Right renal pelvis (tissue), 4 donors: ENCODE measurements around the gene AP5M1. TPM values are rescaled to one million over a fixed set of nuclear protein-coding genes. Genes with fewer than 3 reads are reported as not detected.
A peak's percentile ranks its signal among the peaks of the same experiment; 100 is the strongest.
"Not testable (repeated sequence)": the region's sequence is repeated elsewhere in the genome, so short reads cannot be mapped to it uniquely, and the experiment has no call there.

Source experiments
- DNase-seq, 4 donors: peaks; one replicate each; pipeline ENCODE4 v3.0.0-alpha.2; 2013; ENCODE audit warnings: low read depth in 4 of 4, low spot score in 3 of 4, missing footprints in 1 of 4
- polyA plus RNA-seq, 4 donors: library from polyadenylated mRNA; unstranded; fragments of 120-200 nt; gene quantifications; one replicate each; pipeline ENCODE4 v1.2.1, GENCODE V29; 2013; ENCODE audit not compliant: insufficient read length in 4 of 4

Gene AP5M1, protein sequence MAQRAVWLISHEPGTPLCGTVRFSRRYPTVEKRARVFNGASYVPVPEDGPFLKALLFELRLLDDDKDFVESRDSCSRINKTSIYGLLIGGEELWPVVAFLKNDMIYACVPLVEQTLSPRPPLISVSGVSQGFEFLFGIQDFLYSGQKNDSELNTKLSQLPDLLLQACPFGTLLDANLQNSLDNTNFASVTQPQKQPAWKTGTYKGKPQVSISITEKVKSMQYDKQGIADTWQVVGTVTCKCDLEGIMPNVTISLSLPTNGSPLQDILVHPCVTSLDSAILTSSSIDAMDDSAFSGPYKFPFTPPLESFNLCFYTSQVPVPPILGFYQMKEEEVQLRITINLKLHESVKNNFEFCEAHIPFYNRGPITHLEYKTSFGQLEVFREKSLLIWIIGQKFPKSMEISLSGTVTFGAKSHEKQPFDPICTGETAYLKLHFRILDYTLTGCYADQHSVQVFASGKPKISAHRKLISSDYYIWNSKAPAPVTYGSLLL
- polyA plus RNA-seq, result 10 to 100 TPM; 49.9 to 65.6 (median 64.4) TPM

DNA sequence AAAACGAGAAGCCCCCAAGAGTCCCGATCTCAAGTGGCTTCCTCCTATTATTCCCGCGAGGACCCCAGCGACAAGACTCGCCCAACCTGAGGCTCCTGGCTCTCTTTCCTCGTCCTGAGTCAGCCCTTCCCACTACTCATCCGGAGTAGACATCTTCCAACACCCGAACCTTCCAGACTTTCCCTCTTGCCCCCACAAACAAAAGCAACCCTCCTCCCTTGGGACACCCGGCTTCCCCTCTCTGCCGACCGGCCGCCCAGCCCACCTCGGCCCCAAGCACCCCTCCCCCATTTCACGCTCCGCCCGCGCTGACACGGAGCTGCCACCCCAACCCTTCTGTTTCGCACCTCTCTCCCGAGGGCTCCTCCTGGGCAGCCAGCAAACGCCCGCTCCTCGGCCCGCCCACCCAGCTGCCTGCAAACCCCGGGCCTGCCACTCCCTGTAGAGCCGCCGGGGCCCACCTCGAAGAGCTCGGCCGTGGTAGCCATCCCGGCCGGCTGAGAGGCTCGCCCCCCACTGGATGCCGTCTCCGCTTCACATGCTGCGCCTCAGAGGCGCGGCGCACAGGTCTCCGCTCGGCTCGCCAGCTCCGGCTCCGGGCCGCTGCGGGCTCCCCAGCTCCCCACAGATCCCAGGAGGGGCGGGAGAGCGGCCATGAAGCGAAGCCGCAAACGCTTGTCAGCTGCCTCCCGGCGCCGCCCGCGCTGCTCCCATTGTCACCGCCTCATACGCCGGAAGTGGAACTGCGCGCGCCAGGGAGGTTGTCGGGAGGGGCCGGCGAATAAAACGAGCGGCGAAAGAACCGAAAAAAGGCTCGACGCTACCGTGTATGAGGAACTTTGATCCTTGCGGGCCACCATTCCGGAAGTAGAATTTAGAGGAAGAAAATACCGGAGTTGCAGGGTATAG lies at the start of gene AP5M1, which contains the start of gene EXOC5:
AP5M1 (plus strand) TSS at position 811 of the 909 bp plus-strand sequence. CDS start 344 bp downstream, outside the sequence.
EXOC5 (minus strand) TSS at position 745 of the 909 bp plus-strand sequence; CDS start at position 488, 257 bp downstream.
- peak; percentile 83 to 92 (median 90) for DNase-seq

DNA sequence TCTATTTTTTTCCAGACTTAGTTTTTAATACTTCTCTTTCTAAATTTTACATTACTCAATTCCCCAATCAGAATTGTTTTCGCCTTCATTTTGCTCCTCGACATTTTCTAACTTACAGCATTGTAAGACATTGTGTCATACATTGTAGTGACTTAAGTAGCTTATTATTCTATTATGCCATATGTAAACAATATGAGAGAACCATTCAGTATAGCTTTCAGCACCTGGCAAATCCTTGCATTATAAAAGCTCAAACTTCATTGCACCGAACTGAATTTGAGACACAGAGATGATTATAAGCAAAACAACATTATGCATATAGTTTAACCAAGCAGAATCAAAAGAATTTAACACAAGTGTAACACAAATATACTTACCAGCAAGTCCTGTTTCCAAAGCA lies 46.8 kb upstream of the AP5M1 start:
- DNase-seq, result no peak

DNA sequence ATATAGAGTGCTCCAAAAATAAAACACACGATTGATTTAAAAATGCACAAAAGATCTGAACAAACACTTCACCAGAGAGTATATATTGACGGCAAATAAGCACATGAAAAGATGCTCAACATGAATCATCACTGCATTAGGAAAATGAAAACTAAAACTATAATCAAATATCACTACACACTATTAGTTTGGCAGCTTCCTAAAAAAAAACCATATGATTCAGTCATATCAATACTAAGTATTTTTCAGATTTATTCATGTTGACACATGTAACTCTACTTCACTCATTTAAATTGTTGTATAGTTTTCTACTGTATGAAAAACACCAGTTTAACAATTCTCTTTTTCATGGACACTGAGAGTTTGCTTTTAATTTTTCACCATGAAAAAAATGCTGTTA lies 41.7 kb upstream of the AP5M1 start:
- no peak for DNase-seq

DNA sequence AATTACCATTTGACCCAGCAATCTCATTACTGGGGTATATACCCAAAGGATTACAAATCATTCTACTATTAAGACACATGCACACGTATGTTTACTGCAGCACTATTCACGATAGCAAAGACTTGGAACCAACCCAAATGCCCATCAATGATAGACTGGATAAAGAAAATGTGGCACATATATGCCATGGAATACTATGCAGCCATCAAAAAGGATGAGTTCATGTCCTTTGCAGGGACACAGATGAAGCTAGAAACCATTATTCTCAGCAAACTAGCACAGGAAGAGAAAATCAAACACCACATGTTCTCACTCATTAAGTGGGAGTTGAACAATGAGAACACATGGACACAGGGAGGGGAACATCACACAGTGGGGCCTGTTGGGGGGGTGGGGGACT lies 40.5 kb upstream of the AP5M1 start:
- not testable (repeated sequence) for DNase-seq

DNA sequence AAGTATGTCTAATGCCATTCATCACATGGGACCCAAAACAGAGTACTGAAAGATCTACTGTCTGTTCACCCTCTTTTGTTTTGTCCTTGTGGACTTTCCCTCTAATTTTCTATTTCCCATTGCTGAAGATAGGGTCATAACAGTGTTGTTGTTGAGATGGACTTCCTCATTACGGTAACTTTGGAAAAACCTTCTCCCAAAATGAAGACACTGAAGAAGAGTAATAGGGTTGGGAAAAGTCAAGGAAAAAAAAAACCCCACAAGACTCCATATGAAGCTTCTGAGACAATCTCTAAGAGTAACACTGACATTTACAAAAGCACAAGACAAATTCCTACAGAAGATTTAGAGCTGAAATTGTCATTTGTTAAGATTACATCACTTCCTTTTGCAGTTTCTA lies 36.8 kb upstream of the AP5M1 start:
- no peak for DNase-seq

DNA sequence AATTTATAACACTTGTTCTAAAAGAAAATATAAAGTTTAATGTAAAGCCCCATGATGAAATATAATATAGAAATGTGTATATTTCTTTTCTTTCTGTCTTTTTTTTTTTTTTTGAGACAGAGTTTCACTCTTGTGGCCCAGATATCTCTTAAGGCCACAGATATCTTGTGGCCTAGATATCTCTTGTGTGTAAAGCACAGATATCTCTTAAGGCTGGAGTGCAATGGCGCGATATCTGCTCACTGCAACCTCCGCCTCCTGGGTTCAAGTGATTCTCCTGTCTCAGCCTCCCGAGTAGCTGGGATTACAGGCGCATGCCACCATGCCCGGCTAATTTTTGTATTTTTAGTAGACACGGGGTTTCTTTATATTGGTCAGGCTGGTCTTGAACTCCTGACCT lies 28.7 kb upstream of the AP5M1 start:
- DNase-seq, result not testable (repeated sequence)

DNA sequence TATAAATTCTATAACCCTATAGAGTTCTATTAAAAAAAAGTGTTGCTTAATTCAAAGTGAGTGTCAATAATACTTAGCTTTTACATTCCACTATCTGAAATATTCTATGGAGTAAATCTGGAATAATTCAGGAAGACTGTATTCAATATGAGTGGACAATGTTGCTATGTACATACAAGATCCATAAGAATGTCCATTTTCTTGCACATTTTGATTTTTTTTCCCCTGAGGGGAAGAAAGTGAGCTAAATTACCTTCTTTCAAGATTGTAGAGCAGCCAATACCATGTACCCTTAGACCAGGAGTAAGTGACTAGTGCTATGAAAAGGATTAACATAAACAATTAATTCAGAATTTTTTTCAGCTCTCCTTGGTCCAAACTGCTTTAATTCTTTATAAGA lies 25.5 kb upstream of the AP5M1 start:
- DNase-seq, result no peak

DNA sequence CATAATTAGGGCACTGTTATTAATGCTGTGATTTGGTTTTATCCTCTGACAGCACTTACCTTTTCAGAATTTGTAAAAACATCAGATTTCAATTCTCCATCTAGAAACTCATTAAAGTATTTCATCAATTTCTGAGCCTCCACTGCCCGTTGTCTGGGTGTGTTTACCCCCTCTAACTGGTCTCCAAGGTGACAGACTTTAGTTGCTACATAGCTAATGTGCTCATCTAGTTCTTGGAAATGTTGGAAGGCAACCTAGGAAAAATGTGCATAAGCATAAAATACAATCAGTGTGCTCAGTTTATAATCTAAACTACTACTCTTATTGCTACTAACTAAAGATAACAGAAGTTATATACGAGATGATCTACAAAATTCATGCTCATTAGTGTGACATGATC lies 24.7 kb upstream of the AP5M1 start:
- no peak for DNase-seq

DNA sequence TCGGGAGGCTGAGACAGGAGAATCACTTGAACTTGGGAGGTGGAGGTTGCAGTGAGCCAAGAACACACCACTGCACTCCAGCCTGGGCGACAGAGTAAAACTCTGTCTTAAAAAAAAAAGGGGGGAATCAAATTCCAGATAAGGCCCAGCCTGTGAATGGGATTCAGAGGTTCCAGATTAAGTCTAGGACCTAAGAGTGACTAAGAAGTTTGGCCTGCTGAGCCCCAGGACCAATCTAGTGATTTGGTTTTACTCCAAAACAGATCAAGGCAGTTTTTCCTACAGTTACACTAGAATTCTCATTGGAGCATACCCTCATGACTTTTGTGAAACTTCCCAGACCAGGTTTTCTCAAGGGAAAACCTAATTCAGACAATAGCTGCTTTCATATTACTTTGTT lies 22.8 kb upstream of the AP5M1 start:
- no peak for DNase-seq

DNA sequence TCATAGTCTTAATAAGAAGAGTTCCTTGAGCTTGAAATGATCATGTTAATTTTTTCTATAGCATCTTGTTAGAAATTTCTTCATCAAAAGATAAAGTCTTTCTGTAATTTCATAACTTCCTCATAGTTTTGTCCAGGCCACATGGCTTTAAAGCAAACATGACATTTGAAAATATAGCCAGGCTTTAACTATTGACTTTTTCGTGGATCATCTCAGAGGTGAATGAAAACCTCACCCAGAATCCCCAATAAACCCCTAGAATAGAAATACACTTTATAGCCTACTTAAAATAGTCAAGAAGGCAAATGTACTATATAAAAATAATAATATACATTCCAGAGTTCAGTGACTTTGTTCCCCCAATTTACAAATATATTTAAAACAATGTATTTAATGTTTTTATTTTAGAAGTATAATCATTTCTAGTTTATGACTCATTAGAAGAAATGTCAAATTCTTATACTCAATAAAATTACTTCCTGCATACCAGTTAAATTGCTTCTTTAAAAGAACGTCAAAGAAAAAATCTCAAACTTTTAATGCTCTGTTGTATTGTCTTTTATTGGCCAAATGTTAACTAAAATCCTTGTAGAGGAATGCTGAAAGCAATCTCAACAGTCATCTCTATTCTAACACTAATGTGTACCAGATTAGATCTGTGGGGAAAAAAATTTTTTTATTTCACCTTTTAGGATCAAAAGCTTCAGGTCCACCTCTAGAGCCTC lies 21.7 kb upstream of the AP5M1 start:
- DNase-seq, result no peak

DNA sequence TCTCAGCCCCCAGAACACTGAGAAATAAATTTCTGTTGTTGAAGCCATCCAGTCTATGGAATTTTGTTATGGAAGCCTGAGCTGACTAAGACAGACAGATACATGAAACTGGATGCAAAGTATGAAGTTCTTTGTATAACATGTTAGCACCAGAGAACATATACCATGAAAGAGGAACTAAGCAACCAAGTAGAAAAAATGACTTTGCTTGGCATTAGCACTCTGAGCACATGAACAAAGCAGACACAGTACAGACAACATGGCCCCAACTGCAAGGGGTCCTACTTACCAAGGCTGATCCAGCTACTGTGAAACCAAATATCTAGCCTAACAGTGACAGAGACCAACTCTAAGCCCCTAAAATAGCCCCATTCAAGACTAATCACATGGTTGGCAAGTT lies 13.9 kb upstream of the AP5M1 start:
- DNase-seq, result no peak

DNA sequence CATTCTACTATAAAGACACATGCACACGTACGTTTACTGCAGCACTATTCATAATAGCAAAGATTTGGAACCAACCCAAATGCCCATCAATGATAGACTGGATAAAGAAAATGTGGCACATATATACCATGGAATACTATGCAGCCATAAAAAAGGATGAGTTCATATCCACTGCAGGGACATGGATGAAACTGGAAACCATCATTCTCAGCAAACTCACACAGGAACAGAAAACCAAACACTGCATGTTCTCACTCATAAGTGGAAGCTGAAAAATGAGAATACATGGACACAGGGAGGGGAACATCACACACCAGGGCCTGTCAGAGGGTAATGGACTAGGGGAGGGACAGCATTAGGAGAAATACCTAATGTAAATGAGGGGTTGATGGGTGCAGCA lies 10.6 kb upstream of the AP5M1 start:
- DNase-seq, result not testable (repeated sequence)

DNA sequence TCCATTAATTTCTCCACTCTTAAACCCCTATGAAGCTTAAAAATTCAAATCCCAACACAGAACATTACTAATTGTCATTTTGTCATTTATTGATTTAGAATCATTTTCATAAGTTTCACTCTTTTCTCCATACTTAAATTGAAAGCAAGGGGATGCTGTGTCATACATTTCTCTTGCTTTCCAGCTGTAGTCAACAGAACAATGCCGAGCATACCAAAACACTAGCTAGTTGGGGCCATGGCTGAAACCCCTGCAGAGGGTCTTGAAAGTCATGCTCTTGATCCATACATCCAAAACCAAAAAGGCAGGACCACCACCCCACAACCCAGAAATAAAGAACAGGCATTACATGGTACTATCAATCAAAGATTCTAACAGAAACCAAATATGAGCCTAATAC lies 9.1 kb upstream of the AP5M1 start:
- no peak for DNase-seq

DNA sequence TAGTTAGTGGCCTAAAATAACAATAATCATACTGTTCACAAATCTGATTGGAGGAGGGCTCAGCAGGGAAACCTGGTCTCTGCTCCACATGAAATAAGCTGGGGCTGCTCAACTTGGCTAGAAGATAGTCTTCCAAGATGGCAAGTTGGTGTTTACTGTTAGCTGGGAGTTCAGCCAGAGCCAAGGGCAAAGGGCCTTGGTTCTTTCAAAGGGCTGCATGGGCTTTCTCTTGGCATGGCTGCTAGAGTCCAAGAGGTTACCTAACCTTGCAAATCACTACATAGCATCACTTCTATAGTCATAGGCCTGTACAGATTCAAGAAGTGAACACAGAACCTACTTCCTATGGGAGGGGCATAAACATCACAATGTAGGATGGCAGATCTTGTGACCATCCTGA lies 7.2 kb upstream of the AP5M1 start:
- DNase-seq, result no peak

DNA sequence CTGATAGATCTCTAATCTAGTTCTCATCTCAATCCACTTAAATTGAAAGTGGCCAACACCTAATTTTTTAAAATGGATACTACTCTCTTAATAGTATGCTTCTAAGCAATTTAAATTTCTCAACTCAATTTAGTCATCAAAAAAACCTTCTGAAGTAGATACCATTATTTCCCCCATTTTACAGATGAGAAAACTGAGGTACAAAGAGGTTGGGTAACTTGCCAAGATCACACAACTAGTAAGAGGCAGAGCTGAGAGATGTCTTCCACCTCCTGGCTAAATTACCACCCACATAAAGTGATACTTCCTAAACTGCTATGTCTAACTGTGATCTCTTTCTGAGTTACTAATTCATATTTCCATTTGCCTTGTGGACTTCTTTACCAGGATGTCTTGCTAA lies 6.7 kb upstream of the AP5M1 start:
- DNase-seq, result no peak

DNA sequence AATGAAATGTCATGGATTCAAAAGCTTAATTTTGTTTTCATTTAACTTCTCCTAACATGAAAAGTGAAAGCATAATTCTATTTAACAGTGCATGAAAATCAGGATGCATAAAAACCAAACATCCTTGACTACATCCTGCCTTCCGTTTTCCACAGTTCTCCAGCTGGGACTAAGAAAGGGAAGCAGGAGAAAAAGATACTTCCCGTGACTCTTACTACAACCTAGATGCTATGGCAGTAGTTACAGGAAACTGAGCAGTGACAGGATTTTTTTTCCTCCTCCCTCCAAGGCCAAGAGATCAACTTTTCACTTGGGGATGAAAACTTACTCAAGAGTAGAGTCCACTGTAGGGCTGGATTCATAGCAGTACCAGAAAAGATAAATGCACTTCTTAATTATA lies 2.7 kb upstream of the AP5M1 start:
- no peak for DNase-seq

DNA sequence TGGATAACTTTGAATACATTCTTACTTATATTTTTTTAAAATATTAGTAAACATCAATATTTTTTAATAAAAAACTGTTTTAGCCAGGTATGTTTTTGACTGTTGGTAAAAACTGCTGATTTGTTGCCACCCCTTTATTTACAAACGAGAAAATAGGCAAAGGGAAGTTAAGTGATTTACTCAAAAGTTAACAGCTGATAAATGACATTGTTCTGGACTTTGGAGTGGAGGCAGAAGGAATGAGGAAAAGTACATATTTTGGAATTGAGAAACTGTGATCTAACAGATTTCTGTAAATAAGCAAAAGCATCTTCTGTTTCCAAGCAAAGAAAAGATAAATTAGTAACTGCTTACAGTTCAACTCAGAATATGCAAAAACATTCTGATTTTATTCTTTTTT lies 4.5 kb downstream of the AP5M1 start:
- no peak for DNase-seq

DNA sequence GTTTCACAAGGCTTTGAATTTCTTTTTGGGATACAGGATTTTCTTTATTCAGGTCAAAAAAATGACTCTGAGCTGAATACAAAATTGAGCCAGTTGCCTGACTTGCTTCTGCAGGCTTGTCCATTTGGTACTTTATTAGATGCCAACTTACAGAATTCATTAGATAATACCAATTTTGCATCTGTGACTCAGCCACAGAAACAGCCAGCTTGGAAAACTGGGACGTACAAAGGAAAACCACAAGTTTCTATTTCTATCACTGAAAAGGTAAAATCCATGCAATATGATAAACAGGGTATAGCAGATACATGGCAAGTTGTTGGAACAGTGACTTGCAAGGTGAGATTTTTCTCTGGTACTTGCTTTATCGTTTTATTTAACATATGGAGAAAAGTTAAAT lies 5.8 kb downstream of the AP5M1 start:
- no peak for DNase-seq

DNA sequence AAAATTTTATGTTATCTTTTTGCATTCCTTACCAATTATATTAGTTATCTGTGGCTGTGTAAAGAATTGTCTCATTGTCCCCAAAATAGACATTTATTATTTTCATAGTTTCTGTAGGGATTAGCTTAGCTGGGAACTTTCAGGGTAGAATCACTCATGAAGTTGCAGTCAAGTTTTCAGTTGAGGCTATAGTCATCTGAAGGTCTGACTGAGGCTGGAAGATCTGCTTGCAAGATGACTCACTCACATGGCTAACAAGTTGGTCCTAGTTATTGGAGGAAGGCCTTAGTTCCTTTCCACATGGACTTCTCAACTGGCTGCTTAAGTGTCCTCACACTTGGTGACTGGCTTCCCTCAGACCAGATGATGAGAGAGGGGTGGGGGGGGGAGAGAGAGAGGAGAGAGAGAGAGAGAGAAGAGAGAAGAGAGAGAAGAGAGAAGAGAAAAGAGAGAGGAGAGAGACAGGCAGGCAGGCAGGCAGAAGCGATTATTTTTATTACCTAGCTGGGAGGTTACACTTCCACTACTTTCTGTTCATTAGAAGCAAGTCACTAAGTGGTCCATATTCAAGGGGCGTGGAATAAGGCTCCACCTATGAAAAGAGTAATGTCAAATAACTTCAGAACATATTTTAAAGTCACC lies 6.4 kb downstream of the AP5M1 start:
- no peak for DNase-seq

DNA sequence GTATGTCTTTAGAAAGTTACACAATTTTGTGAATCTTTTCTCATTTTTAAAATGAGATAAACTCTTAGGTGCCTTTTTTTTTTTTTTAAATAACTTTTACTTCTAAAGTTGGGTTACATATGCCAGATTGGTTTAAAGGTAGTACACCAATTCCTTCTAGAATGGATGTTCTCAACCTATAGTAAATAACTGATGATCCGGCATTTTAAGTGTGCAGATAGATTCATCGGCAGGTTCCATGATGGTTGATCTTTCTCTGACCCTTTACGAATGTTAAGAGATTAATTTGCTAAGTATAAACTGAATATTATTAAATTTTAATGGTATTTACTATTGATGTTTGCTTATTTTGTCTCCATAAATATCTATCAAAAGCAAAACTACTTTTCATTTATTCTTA lies 8.3 kb downstream of the AP5M1 start:
- DNase-seq, result no peak
